ENCODE data around the gene POLR2J2.
"Not testable (repeated sequence)": the region's sequence is repeated elsewhere in the genome, so short reads cannot be mapped to it uniquely, and the experiment has no call there.

DNA sequence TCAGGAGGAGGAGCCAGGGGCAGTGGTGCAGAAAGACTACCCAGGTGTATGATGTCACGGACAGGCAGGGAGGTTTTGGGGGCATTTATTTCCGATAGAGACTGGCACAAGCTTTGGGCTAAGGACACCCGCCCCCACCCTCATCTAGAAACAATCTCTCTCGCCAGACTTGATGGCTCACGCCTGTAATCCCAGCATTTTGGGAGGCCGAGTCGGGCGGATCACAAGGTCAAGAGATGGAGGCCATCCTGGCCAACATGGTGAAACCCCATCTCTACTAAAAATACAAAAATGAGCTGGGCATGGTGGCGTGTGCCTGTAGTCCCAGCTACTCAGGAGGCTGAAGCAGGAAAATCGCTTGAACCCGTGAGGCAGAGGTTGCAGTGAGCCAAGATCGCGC lies 34.5 kb downstream of the POLR2J2 start:
- TF ChIP-seq, protein P1, sequence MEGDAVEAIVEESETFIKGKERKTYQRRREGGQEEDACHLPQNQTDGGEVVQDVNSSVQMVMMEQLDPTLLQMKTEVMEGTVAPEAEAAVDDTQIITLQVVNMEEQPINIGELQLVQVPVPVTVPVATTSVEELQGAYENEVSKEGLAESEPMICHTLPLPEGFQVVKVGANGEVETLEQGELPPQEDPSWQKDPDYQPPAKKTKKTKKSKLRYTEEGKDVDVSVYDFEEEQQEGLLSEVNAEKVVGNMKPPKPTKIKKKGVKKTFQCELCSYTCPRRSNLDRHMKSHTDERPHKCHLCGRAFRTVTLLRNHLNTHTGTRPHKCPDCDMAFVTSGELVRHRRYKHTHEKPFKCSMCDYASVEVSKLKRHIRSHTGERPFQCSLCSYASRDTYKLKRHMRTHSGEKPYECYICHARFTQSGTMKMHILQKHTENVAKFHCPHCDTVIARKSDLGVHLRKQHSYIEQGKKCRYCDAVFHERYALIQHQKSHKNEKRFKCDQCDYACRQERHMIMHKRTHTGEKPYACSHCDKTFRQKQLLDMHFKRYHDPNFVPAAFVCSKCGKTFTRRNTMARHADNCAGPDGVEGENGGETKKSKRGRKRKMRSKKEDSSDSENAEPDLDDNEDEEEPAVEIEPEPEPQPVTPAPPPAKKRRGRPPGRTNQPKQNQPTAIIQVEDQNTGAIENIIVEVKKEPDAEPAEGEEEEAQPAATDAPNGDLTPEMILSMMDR (IDR thresholded peaks at IDR 0.05 in 2 of 3, conservative IDR thresholded peaks at IDR 0.05 in 1 of 3; ENCODE audit: control insufficient read depth in 2 of 3, extremely low read depth in 1 of 3, insufficient read depth in 1 of 3, low read depth in 3 of 3, low read length in 3 of 3) = not testable (repeated sequence)
- TF ChIP-seq POLR2A (IDR thresholded peaks at IDR 0.05; ENCODE audit: low read depth, low read length); SMC3 (IDR thresholded peaks at IDR 0.05; ENCODE audit: borderline replicate concordance, low read length): not testable (repeated sequence)
